ENCODE measurements around the gene COX14.

DNA sequence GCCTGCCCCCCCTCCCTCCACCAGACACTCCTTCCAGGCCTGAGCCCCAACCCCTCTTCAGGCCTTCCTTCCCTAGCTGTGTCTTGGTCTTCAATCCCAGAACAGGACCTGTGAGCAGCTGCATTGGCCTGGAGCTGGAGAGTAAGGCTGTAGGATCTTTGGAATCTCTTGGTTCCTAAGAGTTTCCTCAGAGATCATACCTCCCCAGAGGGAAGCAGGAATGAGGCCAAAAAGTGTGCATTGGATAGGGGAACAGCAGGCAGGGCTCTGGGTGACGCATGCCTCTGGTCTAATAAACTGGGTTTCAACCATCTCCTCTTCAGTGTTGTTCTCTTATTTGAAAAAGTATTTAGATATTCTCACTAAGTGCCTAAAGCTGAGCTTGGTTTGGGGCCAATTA lies 28.7 kb upstream of the COX14 start:
- TF ChIP-seq, protein P1, sequence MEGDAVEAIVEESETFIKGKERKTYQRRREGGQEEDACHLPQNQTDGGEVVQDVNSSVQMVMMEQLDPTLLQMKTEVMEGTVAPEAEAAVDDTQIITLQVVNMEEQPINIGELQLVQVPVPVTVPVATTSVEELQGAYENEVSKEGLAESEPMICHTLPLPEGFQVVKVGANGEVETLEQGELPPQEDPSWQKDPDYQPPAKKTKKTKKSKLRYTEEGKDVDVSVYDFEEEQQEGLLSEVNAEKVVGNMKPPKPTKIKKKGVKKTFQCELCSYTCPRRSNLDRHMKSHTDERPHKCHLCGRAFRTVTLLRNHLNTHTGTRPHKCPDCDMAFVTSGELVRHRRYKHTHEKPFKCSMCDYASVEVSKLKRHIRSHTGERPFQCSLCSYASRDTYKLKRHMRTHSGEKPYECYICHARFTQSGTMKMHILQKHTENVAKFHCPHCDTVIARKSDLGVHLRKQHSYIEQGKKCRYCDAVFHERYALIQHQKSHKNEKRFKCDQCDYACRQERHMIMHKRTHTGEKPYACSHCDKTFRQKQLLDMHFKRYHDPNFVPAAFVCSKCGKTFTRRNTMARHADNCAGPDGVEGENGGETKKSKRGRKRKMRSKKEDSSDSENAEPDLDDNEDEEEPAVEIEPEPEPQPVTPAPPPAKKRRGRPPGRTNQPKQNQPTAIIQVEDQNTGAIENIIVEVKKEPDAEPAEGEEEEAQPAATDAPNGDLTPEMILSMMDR (IDR thresholded peaks at IDR 0.05): no peak
- no peak for TF ChIP-seq POLR2A (IDR thresholded peaks at IDR 0.05)

Measured in thyroid gland (tissue), 4 donors.